ENCODE data around the gene ELAVL1. TPM values are rescaled to one million over a fixed set of nuclear protein-coding genes. Genes with fewer than 3 reads are reported as not detected.

ELAVL1 gene
- total and polyA plus RNA-seq, 9 of the 15 experiments (the other 6 are each of a cell fraction or from before 2014, with no cell fraction given), result 4.3 to 172 (median 69.2) TPM

GRCh38 chr19:7919610-7920518 lies 85.6 kb downstream of the ELAVL1 start, which contains the start of gene SNAPC2 (continued):
- TF ChIP-seq ZNF57 (CRISPR knock-in tag; IDR thresholded peaks at IDR 0.05), result no peak
- TF ChIP-seq ZNF639 (CRISPR knock-in tag; conservative IDR thresholded peaks at IDR 0.05 in 1 of 2, IDR thresholded peaks at IDR 0.05 in 1 of 2), result peak in 1 of 2 experiments; percentile 97; a peak in 2 of 4 replicates
- no peak for TF ChIP-seq ATF1 (CRISPR knock-in tag; IDR thresholded peaks at IDR 0.05)
- TF ChIP-seq ATF1 (tag; IDR thresholded peaks at IDR 0.05), result peak; percentile 66
- no peak; the same call in 1 of the 2 replicates for TF ChIP-seq SMAD4 (CRISPR knock-in tag; conservative IDR thresholded peaks at IDR 0.05)
- no peak for TF ChIP-seq ZNF280B (CRISPR knock-in tag; IDR thresholded peaks at IDR 0.05)
- TF ChIP-seq ZNF121 (CRISPR knock-in tag; conservative IDR thresholded peaks at IDR 0.05), result no peak
- TF ChIP-seq NFRKB (IDR thresholded peaks at IDR 0.05; ENCODE audit: low read depth), result no peak
- TF ChIP-seq ZC3H11A (IDR thresholded peaks at IDR 0.05; ENCODE audit: low read depth, low read length), result no peak
- peak; percentile 81 for TF ChIP-seq POLR2A (conservative IDR thresholded peaks at IDR 0.05)
- TF ChIP-seq NFATC3 (IDR thresholded peaks at IDR 0.05), result no peak
- TF ChIP-seq JUNB (CRISPR knock-in tag; conservative IDR thresholded peaks at IDR 0.05), result no peak
- no peak for TF ChIP-seq MAFG (tag; conservative IDR thresholded peaks at IDR 0.05)
- no peak for TF ChIP-seq ZNF561 (CRISPR knock-in tag; conservative IDR thresholded peaks at IDR 0.05)
- no peak for TF ChIP-seq ARID3B (CRISPR knock-in tag; IDR thresholded peaks at IDR 0.05; ENCODE audit: borderline replicate concordance)
- TF ChIP-seq MED1 (CRISPR knock-in tag; IDR thresholded peaks at IDR 0.05; ENCODE audit: borderline replicate concordance), result no peak
- no peak for TF ChIP-seq MTF1 (CRISPR knock-in tag; IDR thresholded peaks at IDR 0.05; ENCODE audit: borderline replicate concordance)
- no peak for TF ChIP-seq NFE2 (IDR thresholded peaks at IDR 0.05; ENCODE audit: low read depth)
- TF ChIP-seq CTCF (IDR thresholded peaks at IDR 0.05 in 2 of 3, conservative IDR thresholded peaks at IDR 0.05 in 1 of 3; ENCODE audit: insufficient read depth in 2 of 3, low read depth in 1 of 3, low read length in 3 of 3), result peak in 2 of 3 experiments; percentile 5 to 21; a peak in 2 of 6 replicates
- no peak for TF ChIP-seq EZH2 (IDR thresholded peaks at IDR 0.05; ENCODE audit: borderline replicate concordance, low read depth, low read length)
- no peak for TF ChIP-seq MEF2D (tag; conservative IDR thresholded peaks at IDR 0.05; ENCODE audit: low read depth)
- TF ChIP-seq MIER1 (IDR thresholded peaks at IDR 0.05; ENCODE audit: low read depth), result 0 out of 2 replicates have a peak, but pooled peaks have one; percentile 63
- TF ChIP-seq PRMT5 (CRISPR knock-in tag; IDR thresholded peaks at IDR 0.05), result no peak
- no peak; the same call in none of the 2 replicates for TF ChIP-seq DPF2 (IDR thresholded peaks at IDR 0.05)
